Measurements from ENCODE around the gene EOLA1. TPM values are rescaled to one million over a fixed set of nuclear protein-coding genes. Genes with fewer than 3 reads are reported as not detected.
"Not testable (repeated sequence)": the region's sequence is repeated elsewhere in the genome, so short reads cannot be mapped to it uniquely, and the experiment has no call there.

EOLA1 gene
- total RNA-seq, 4 donors from 2014 or later, result 12.9 to 20.1 (median 17.5) TPM

- intact Hi-C loops (cut with DNase I), result no loop called here
- WGBS, 2 donors, result 82 to 86% methylated on average over 7 of the region's 7 CpGs
- DNase-seq, result no peak
- TF ChIP-seq CTCF (IDR thresholded peaks at IDR 0.05), result no peak
- no peak for TF ChIP-seq POLR2A (IDR thresholded peaks at IDR 0.05)
- Histone ChIP-seq H3K36me3 (no peaks in the 10 kb centered on the region), H3K9me3 (no peaks in the 10 kb centered on the region), H3K27ac (no peak overlapping the region), H3K4me3 (replicated peaks in 1 of 3) (no peak overlapping the region), H3K4me1 (peaks cover 0 to 3% of the 10 kb centered on the region in 2 donors), H3K27me3 (no peaks in the 10 kb centered on the region)
These were observed 31.0 kb downstream of the EOLA1 start for GRCh38 chrX:149571770-149572169.

GRCh38 chrX:149572743-149573142 lies 31.9 kb downstream of the EOLA1 start:
- no peaks in the 10 kb centered on the region for H3K36me3 ChIP-seq
- no peak overlapping the region for H3K27ac ChIP-seq
- H3K9me3 ChIP-seq, result no peaks in the 10 kb centered on the region
- intact Hi-C loops (cut with DNase I), result no loop called here
- no peaks in the 10 kb centered on the region for H3K27me3 ChIP-seq
- H3K4me1 ChIP-seq, result peaks cover 0 to 3% of the 10 kb centered on the region in 2 donors
- DNase-seq, result no peak
- H3K4me3 ChIP-seq (replicated peaks in 1 of 3), result no peak overlapping the region
- WGBS, 2 donors, result 20 to 40% methylated on average over 1 of the region's 1 CpG
- TF ChIP-seq CTCF (IDR thresholded peaks at IDR 0.05) (no peak), POLR2A (IDR thresholded peaks at IDR 0.05) (no peak)

GRCh38 chrX:149573456-149573855 lies 32.6 kb downstream of the EOLA1 start:
- DNase-seq; H3K27me3 ChIP-seq; H3K27ac ChIP-seq; H3K9me3 ChIP-seq; H3K4me1 ChIP-seq; H3K4me3 ChIP-seq (replicated peaks in 1 of 3); intact Hi-C loops (cut with DNase I); H3K36me3 ChIP-seq: not testable (repeated sequence)
- no CpG with 5 or more reads among the region's 1 CpG for WGBS, 2 donors

- H3K36me3 ChIP-seq; H3K27me3 ChIP-seq; H3K4me3 ChIP-seq (replicated peaks in 1 of 3); H3K9me3 ChIP-seq; H3K27ac ChIP-seq; DNase-seq; intact Hi-C loops (cut with DNase I); H3K4me1 ChIP-seq: not testable (repeated sequence)
- no CpG with 5 or more reads among the region's 17 CpGs for WGBS, 2 donors
These were observed 44.8 kb downstream of the EOLA1 start for GRCh38 chrX:149585631-149586030.

GRCh38 chrX:149587359-149587758 lies 46.5 kb downstream of the EOLA1 start, which contains the start of gene MAGEA9B:
MAGEA9B (minus strand) TSS chrX:149587459; CDS start chrX:149583179, 4,280 bp downstream.
- H3K36me3 ChIP-seq; DNase-seq; H3K27ac ChIP-seq; H3K4me3 ChIP-seq (replicated peaks in 1 of 3); H3K27me3 ChIP-seq; H3K4me1 ChIP-seq; H3K9me3 ChIP-seq; intact Hi-C loops (cut with DNase I): not testable (repeated sequence)
- no CpG with 5 or more reads among the region's 12 CpGs for WGBS, 2 donors

- H3K4me1 ChIP-seq; intact Hi-C loops (cut with DNase I); H3K9me3 ChIP-seq; H3K27me3 ChIP-seq; H3K4me3 ChIP-seq (replicated peaks in 1 of 3); H3K36me3 ChIP-seq; H3K27ac ChIP-seq; DNase-seq: not testable (repeated sequence)
- WGBS, 2 donors, result no CpG with 5 or more reads among the region's 7 CpGs
These were observed 50.2 kb downstream of the EOLA1 start for GRCh38 chrX:149590993-149591392.

- DNase-seq; intact Hi-C loops (cut with DNase I); H3K27ac ChIP-seq; H3K36me3 ChIP-seq; H3K4me1 ChIP-seq; H3K9me3 ChIP-seq; H3K4me3 ChIP-seq (replicated peaks in 1 of 3); H3K27me3 ChIP-seq: not testable (repeated sequence)
- no CpG with 5 or more reads among the region's 17 CpGs for WGBS, 2 donors
These were observed 54.4 kb downstream of the EOLA1 start, which contains the start of gene HSFX2 for GRCh38 chrX:149595214-149595613. HSFX2 (minus strand) TSS chrX:149595314; CDS start chrX:149594700, 614 bp downstream.

- no CpG with 5 or more reads among the region's 7 CpGs for WGBS, 2 donors
- H3K27ac ChIP-seq, result not testable (repeated sequence)
These were observed 55.1 kb downstream of the EOLA1 start for GRCh38 chrX:149595943-149596342.

More at GRCh38 chrX:149595943-149596342, 55.1 kb downstream of the EOLA1 start:
- DNase-seq; H3K36me3 ChIP-seq; intact Hi-C loops (cut with DNase I); H3K4me1 ChIP-seq; H3K27me3 ChIP-seq; H3K9me3 ChIP-seq; H3K4me3 ChIP-seq (replicated peaks in 1 of 3): not testable (repeated sequence)

Other genes starting within 250 kb of the EOLA1 start
- gene IDS, start 35.7 kb upstream of the EOLA1 start, total RNA-seq, result 10 to 100 TPM; 76.8 to 88.6 (median 83.9) TPM
- not detected for gene HSFX3, start 8.9 kb downstream of the EOLA1 start, total RNA-seq
- not detected for gene MAGEA9B, start 46.4 kb downstream of the EOLA1 start, total RNA-seq
- under 1 TPM in 1 of 4 donors, not detected in 3; 0.81 TPM for gene HSFX2, start 54.3 kb downstream of the EOLA1 start, total RNA-seq
- gene TMEM185A, start 90.8 kb downstream of the EOLA1 start, total RNA-seq, result 10 to 100 TPM; 11.7 to 16.1 (median 13.2) TPM
- not detected for gene MAGEA11, start 171.0 kb downstream of the EOLA1 start, total RNA-seq
- 1 to 10 TPM in 3 of 4 donors, under 1 TPM in 1; 0.54 to 3.4 (median 2.6) TPM for gene HSFX1, start 233.1 kb downstream of the EOLA1 start, total RNA-seq
- not detected for gene MAGEA9, start 240.9 kb downstream of the EOLA1 start, total RNA-seq